HG03342 (cell line): ENCODE measurements around the gene NCKAP5.
"Not testable (repeated sequence)": the region's sequence is repeated elsewhere in the genome, so short reads cannot be mapped to it uniquely, and the experiment has no call there.

Experiments used
- ATAC-seq: cut with Tn5 transposase; IDR thresholded peaks from one replicate; pipeline ENCODE4 v1.9.1; 2021; ENCODE audit warnings: mild to moderate bottlenecking, moderate library complexity; ENCODE audit not compliant: unreplicated experiment

NCKAP5 gene

GRCh38 chr2:133525090-133525489, 43.2 kb downstream of the NCKAP5 start:
- ATAC-seq: no peak

- ATAC-seq: no peak
These were observed 44.9 kb downstream of the NCKAP5 start for GRCh38 chr2:133523406-133523805.

GRCh38 chr2:133522204-133522603, 46.1 kb downstream of the NCKAP5 start:
- ATAC-seq: no peak

- ATAC-seq: no peak
These were observed 47.0 kb downstream of the NCKAP5 start for GRCh38 chr2:133521146-133521745.

GRCh38 chr2:133519677-133520076, 48.6 kb downstream of the NCKAP5 start:
- not testable (repeated sequence) for ATAC-seq

GRCh38 chr2:133518700-133519344, 49.4 kb downstream of the NCKAP5 start:
- no peak for ATAC-seq

- no peak for ATAC-seq
These were observed 50.4 kb downstream of the NCKAP5 start for GRCh38 chr2:133517876-133518275.

GRCh38 chr2:133516405-133517026, 51.7 kb downstream of the NCKAP5 start:
- ATAC-seq: no peak

- no peak for ATAC-seq
These were observed 53.0 kb downstream of the NCKAP5 start for GRCh38 chr2:133515271-133515670.

- ATAC-seq: no peak
These were observed 54.4 kb downstream of the NCKAP5 start for GRCh38 chr2:133513893-133514292.

GRCh38 chr2:133512121-133512520, 56.1 kb downstream of the NCKAP5 start:
- no peak for ATAC-seq

- ATAC-seq: no peak
These were observed 56.6 kb downstream of the NCKAP5 start for GRCh38 chr2:133511679-133512078.

- no peak for ATAC-seq
These were observed 58.5 kb downstream of the NCKAP5 start for GRCh38 chr2:133509777-133510176.

GRCh38 chr2:133508546-133509165, 59.6 kb downstream of the NCKAP5 start:
- ATAC-seq: no peak

GRCh38 chr2:133506996-133507395, 61.3 kb downstream of the NCKAP5 start:
- no peak for ATAC-seq

- no peak for ATAC-seq
These were observed 63.4 kb downstream of the NCKAP5 start for GRCh38 chr2:133504566-133505505.

- no peak for ATAC-seq
These were observed 64.3 kb downstream of the NCKAP5 start for GRCh38 chr2:133503927-133504326.

GRCh38 chr2:133503323-133503722, 64.9 kb downstream of the NCKAP5 start:
- ATAC-seq: peak; percentile 86

GRCh38 chr2:133502678-133503077, 65.6 kb downstream of the NCKAP5 start:
- ATAC-seq: no peak

- no peak for ATAC-seq
These were observed 67.3 kb downstream of the NCKAP5 start for GRCh38 chr2:133500917-133501316.
